ENCODE data around the gene PARD3B.

DNA sequence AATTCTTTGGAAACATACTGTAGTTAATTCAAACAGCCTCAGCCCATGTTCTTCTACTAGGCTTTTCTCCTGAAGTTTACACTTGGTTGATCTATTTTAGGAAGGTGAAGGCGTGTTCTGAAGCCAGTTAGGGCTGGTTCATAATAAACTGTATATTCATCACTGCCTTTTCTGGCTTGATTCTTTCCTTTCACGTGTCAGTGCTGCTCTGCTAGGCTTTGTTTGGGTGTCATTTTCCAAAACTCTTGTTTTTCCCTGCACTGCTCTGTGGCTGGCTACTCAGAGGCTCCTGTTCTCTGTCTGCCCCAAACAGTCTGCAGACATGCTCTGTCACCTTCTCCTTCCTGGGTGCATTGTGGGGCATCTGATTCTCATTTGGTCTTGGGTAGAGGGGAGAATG lies 136.1 kb downstream of the PARD3B start:
- TF ChIP-seq, protein P1, sequence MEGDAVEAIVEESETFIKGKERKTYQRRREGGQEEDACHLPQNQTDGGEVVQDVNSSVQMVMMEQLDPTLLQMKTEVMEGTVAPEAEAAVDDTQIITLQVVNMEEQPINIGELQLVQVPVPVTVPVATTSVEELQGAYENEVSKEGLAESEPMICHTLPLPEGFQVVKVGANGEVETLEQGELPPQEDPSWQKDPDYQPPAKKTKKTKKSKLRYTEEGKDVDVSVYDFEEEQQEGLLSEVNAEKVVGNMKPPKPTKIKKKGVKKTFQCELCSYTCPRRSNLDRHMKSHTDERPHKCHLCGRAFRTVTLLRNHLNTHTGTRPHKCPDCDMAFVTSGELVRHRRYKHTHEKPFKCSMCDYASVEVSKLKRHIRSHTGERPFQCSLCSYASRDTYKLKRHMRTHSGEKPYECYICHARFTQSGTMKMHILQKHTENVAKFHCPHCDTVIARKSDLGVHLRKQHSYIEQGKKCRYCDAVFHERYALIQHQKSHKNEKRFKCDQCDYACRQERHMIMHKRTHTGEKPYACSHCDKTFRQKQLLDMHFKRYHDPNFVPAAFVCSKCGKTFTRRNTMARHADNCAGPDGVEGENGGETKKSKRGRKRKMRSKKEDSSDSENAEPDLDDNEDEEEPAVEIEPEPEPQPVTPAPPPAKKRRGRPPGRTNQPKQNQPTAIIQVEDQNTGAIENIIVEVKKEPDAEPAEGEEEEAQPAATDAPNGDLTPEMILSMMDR (IDR thresholded peaks at IDR 0.05), result no peak
- no peak for TF ChIP-seq POLR2A (IDR thresholded peaks at IDR 0.05)

Data from lower leg skin (tissue), 3 donors.